Activated T-helper 9 cell treated with anti-CD3 and anti-CD28 coated beads, Interleukin-2, amount 50 U/mL, for 16 hours (primary cell): ENCODE measurements around the gene KICS2.

Experiments used
- DNase-seq: peaks from one replicate; pipeline ENCODE4 v3.0.0-alpha.2; 2020; ENCODE audit warnings: low read depth

The KICS2 gene

GRCh38 chr12:64173456-64173855 is 48.6 kb downstream of the KICS2 start:
- DNase-seq, result no peak
